PC-3 (cell line): ENCODE results near the gene IPO4. TPM values are rescaled to one million over a fixed set of nuclear protein-coding genes. Genes with fewer than 3 reads are reported as not detected.

Experiments
- ATAC-seq: fragments of 200-7000 bp; cut with Tn5 transposase; 2 replicates; pipeline ENCODE4 v1.9.1; 2020; ENCODE audit warnings: mild to moderate bottlenecking, moderate library complexity
- BruUV-seq: library from RNA; stranded (reverse); fragments of 400-500 nt; replicated peaks from 2 replicates; lab custom pipeline; 2021; lab: Mats Ljungman, UMichigan
- CTCF ChIA-PET: fragments of 300-600 bp; sonication (Branson Sonifier 250); formaldehyde crosslinking; loops from one replicate; lab custom pipeline; 2022; ENCODE audit warnings: antibody characterized with exemption; lab: Charles Lee
- POLR2A ChIA-PET: fragments of 300-600 bp; sonication (Branson Sonifier 250); formaldehyde crosslinking; loops from one replicate; lab custom pipeline; 2022; ENCODE audit warnings: antibody characterized with exemption; ENCODE audit not compliant: unreplicated experiment; lab: Charles Lee
- DNase-seq: peaks from one replicate; pipeline ENCODE4 v3.0.0-alpha.2; 2015
- H2AFZ ChIP-seq: fragments of 300-600 bp; sonication (generic); 2 replicates; pipeline ENCODE4 v1.6.0; 2016; ENCODE audit warnings: antibody characterized with exemption, low read length
- H3F3A ChIP-seq: fragments of 300-600 bp; sonication (generic); one replicate; pipeline ENCODE4 v1.6.0; 2017; ENCODE audit warnings: antibody characterized with exemption, low read length, control low read depth, mild to moderate bottlenecking; ENCODE audit not compliant: unreplicated experiment
- H3K27ac ChIP-seq: fragments of 300-600 bp; sonication (generic); 2 replicates; pipeline ENCODE4 v1.5.1; 2016; ENCODE audit warnings: mild to moderate bottlenecking, low read length
- H3K27me3 ChIP-seq: fragments of 300-600 bp; sonication (generic); 2 replicates; pipeline ENCODE4 v1.6.1; 2016; ENCODE audit warnings: low read length, mixed read lengths
- H3K36me3 ChIP-seq: fragments of 300-600 bp; sonication (generic); 2 replicates; pipeline ENCODE4 v1.6.1; 2016; ENCODE audit warnings: low read depth, mixed run types, low read length, mixed read lengths
- H3K4me1 ChIP-seq: fragments of 300-600 bp; sonication (generic); 2 replicates; pipeline ENCODE4 v1.5.1; 2016; ENCODE audit warnings: low read length; ENCODE audit not compliant: insufficient read depth
- H3K4me2 ChIP-seq: fragments of 300-600 bp; sonication (generic); 2 replicates; pipeline ENCODE4 v1.6.0; 2016; ENCODE audit warnings: low read length
- H3K4me3 ChIP-seq: fragments of 300-600 bp; sonication (generic); 2 replicates; pipeline ENCODE4 v1.5.1; 2016; ENCODE audit warnings: mild to moderate bottlenecking, low read length, mixed read lengths
- H3K79me2 ChIP-seq: fragments of 300-600 bp; sonication (generic); 2 replicates; pipeline ENCODE4 v1.6.1; 2017; ENCODE audit warnings: low read length, mixed read lengths
- H3K9ac ChIP-seq: fragments of 300-600 bp; sonication (generic); 2 replicates; pipeline ENCODE4 v1.6.0; 2016; ENCODE audit warnings: mild to moderate bottlenecking, low read length
- H3K9me2 ChIP-seq: fragments of 300-600 bp; sonication (generic); replicated peaks from 2 replicates; pipeline ENCODE4 v1.6.1; 2016; ENCODE audit warnings: mixed run types, low read length, mixed read lengths
- H3K9me3 ChIP-seq: fragments of 300-600 bp; sonication (generic); 2 replicates; pipeline ENCODE4 v1.6.1; 2016; ENCODE audit warnings: low read length, mixed read lengths
- H4K20me1 ChIP-seq: fragments of 300-600 bp; sonication (generic); 2 replicates; pipeline ENCODE4 v1.6.1; 2016; ENCODE audit warnings: low read length, mixed read lengths
- CTCF ChIP-seq: fragments of 300-600 bp; sonication (generic); conservative IDR thresholded peaks from 2 replicates; pipeline ENCODE4 v1.5.1; 2017; ENCODE audit warnings: antibody characterized with exemption, low read depth, mild to moderate bottlenecking, low read length
- EZH2 ChIP-seq: fragments of 300-600 bp; sonication (generic); IDR thresholded peaks from one replicate; pipeline ENCODE4 v1.6.1; 2017; ENCODE audit warnings: antibody characterized with exemption, mild to moderate bottlenecking, low read length; ENCODE audit not compliant: unreplicated experiment
- EZH2phosphoT487 ChIP-seq: fragments of 300-600 bp; sonication (generic); IDR thresholded peaks from 2 replicates; pipeline ENCODE4 v1.6.1; 2018; ENCODE audit warnings: mild to moderate bottlenecking, antibody characterized with exemption, low read length, borderline replicate concordance
- intact Hi-C: fragments of 100-400 bp; cut with micrococcal nuclease; formaldehyde crosslinking; loops from 2 replicates; pipeline ENCODE4 v1.9.0; 2023
- total RNA-seq: library from RNA; depleted of rRNA; stranded (reverse); fragments of >200 nt; gene quantifications from 2 replicates; pipeline ENCODE4 v1.2.3, GENCODE V29; 2014

IPO4 gene
- total RNA-seq, 1 experiment from 2014 or later, result 211 TPM

- ATAC-seq (no peak), DNase-seq (no peak)
- no peak for TF ChIP-seq CTCF
- no peak for TF ChIP-seq EZH2
- TF ChIP-seq EZH2phosphoT487, result no peak
- no peaks in the 10 kb centered on the region for H3K9me2 ChIP-seq
- intact Hi-C loops, result no loop called here
- no peak overlapping the region for H3K27ac ChIP-seq
- no peaks in the 10 kb centered on the region for H3K9me3 ChIP-seq
- no TSS peak for BruUV-seq
- peaks cover 13% of the 10 kb centered on the region for H3K4me1 ChIP-seq
- peak overlapping the region; percentile 65 for H3K4me2 ChIP-seq
- H3K79me2 ChIP-seq, result no peaks in the 10 kb centered on the region
- ChIA-PET POLR2A (interaction anchor here (1.1 kb wide), 1 partner anchor 21 kb away, joined by 5 read pairs; the partner anchor contains the start of gene EMC9), CTCF (interaction anchor here (1.1 kb wide), 1 partner anchor 53 kb away, joined by 3 read pairs; no protein-coding TSS in a partner anchor)
- peak overlapping the region; percentile 47; the same call in 1 of the 2 replicates for H3K4me3 ChIP-seq
- no peaks in the 10 kb centered on the region for H3F3A ChIP-seq
- no peak overlapping the region for H2AFZ ChIP-seq
- peaks cover 18% of the 10 kb centered on the region for H3K36me3 ChIP-seq
- H3K9ac ChIP-seq, result peak overlapping the region; percentile 46; the same call in 1 of the 2 replicates
- no peaks in the 10 kb centered on the region for H4K20me1 ChIP-seq
- no peaks in the 10 kb centered on the region for H3K27me3 ChIP-seq
Measured at GRCh38 chr14:24162093-24162492, 26.5 kb downstream of the IPO4 start.

- POLR2A ChIA-PET, result interaction anchor here (0.9 to 1.1 kb wide), 2 partner anchors 20 to 67 kb away, joined by 4 to 5 read pairs; partner anchors contain the start of gene EMC9
- H3K4me3 ChIP-seq, result peak within 1 kb of the TSS; percentile 47
- H3K9me2 ChIP-seq, result no peaks in the 10 kb centered on the region
- CTCF ChIA-PET, result interaction anchor here (0.5 to 1.3 kb wide), 9 partner anchors 14 to 103 kb away, joined by 3 to 7 read pairs (median 4); partner anchors contain the start of genes DCAF11, NRL, PSME1 and RNF31
- peak; percentile 94 for ATAC-seq
- no peaks in the 10 kb centered on the region for H3K9me3 ChIP-seq
- intact Hi-C loops, result loop anchor here (1.0 to 2.0 kb wide), 2 partner anchors 47 to 102 kb away; partner anchors contain the start of genes DCAF11 and NRL
- no peaks in the 10 kb centered on the region for H3F3A ChIP-seq
- TSS peak; percentile 84 for BruUV-seq
- H3K4me1 ChIP-seq, result peaks cover 13% of the 10 kb centered on the region
- H3K79me2 ChIP-seq, result no peaks in the 10 kb centered on the region
- H3K36me3 ChIP-seq, result peaks cover 23% of the 10 kb centered on the region
- peak within 1 kb of the TSS; percentile 11 for H3K27ac ChIP-seq
- DNase-seq, result peak; percentile 97
- H3K4me2 ChIP-seq, result peak within 1 kb of the TSS; percentile 65
- peak within 1 kb of the TSS; percentile 46 for H3K9ac ChIP-seq
- no peaks in the 10 kb centered on the region for H4K20me1 ChIP-seq
- TF ChIP-seq EZH2 (no peak), CTCF (peak; percentile 96)
- H3K27me3 ChIP-seq, result no peaks in the 10 kb centered on the region
- H2AFZ ChIP-seq, result peak within 1 kb of the TSS; percentile 30
Measured at GRCh38 chr14:24160850-24161804, 27.5 kb downstream of the IPO4 start, which contains the start of gene IRF9. TSS of gene IRF9 (plus strand) at chr14:24161265. CDS start at chr14:24162145, 880 bp downstream.
